GM12891 (cell line): Measurements from ENCODE around the gene STK24.

Experiments used
- PAX5 ChIP-seq: IDR thresholded peaks from 2 replicates; pipeline ENCODE4 v1.6.1; 2011; ENCODE audit warnings: low read length, moderate library complexity, mild to moderate bottlenecking; ENCODE audit not compliant: insufficient read depth, severe bottlenecking
- POLR2A ChIP-seq: IDR thresholded peaks from 2 replicates; pipeline ENCODE4 v1.6.1; 2011; ENCODE audit warnings: low read depth, low read length, control low read depth
- POLR2AphosphoS5 ChIP-seq: IDR thresholded peaks from 2 replicates; pipeline ENCODE4 v1.6.1; 2011; ENCODE audit warnings: low read depth, low read length, control low read depth
- POU2F2 ChIP-seq: IDR thresholded peaks from 2 replicates; pipeline ENCODE4 v1.6.1; 2011; ENCODE audit warnings: low read depth, mild to moderate bottlenecking, control low read depth, low read length, moderate library complexity
- SPI1 ChIP-seq: IDR thresholded peaks from 2 replicates; pipeline ENCODE4 v1.6.1; 2011; ENCODE audit warnings: low read depth, low read length, control low read depth
- TAF1 ChIP-seq: IDR thresholded peaks from 2 replicates; pipeline ENCODE4 v1.6.1; 2011; ENCODE audit warnings: low read depth, low read length, control low read depth

- TF ChIP-seq POLR2A (no peak), SPI1 (no peak), POLR2AphosphoS5 (no peak), POU2F2 (no peak), PAX5 (no peak), TAF1 (no peak)
Observed at GRCh38 chr13:98565726-98566565, 11.0 kb downstream of the STK24 start.
